HG03095 (cell line): ENCODE data around the gene CXCL14.
"Not testable (repeated sequence)": the region's sequence is repeated elsewhere in the genome, so short reads cannot be mapped to it uniquely, and the experiment has no call there.

Experiments used
- ATAC-seq: cut with Tn5 transposase; IDR thresholded peaks from one replicate; pipeline ENCODE4 v1.9.1; 2021; ENCODE audit warnings: moderate library complexity; ENCODE audit not compliant: unreplicated experiment

The CXCL14 gene

GRCh38 chr5:135545099-135545498 lies 33.7 kb downstream of the CXCL14 start:
- ATAC-seq = no peak

GRCh38 chr5:135543485-135544304 lies 35.1 kb downstream of the CXCL14 start:
- ATAC-seq = no peak

- ATAC-seq = no peak
Measured at GRCh38 chr5:135543001-135543484, 35.7 kb downstream of the CXCL14 start.

- no peak for ATAC-seq
Measured at GRCh38 chr5:135541807-135542502, 36.8 kb downstream of the CXCL14 start.

GRCh38 chr5:135539430-135540005 lies 39.3 kb downstream of the CXCL14 start:
- ATAC-seq = no peak

- ATAC-seq = no peak
Measured at GRCh38 chr5:135538261-135538660, 40.5 kb downstream of the CXCL14 start.

GRCh38 chr5:135537745-135538144 lies 41.0 kb downstream of the CXCL14 start:
- no peak for ATAC-seq

GRCh38 chr5:135537271-135537670 lies 41.5 kb downstream of the CXCL14 start:
- ATAC-seq = no peak

- ATAC-seq = no peak
Measured at GRCh38 chr5:135535820-135536801, 42.7 kb downstream of the CXCL14 start, which contains the start of gene NEUROG1. Gene NEUROG1, minus strand, starts transcription at chr5:135535964. Its CDS starts 274 bp downstream, at chr5:135535690.

GRCh38 chr5:135535420-135535819 lies 43.4 kb downstream of the CXCL14 start:
- ATAC-seq = no peak

- ATAC-seq = no peak
Measured at GRCh38 chr5:135534609-135535419, 44.0 kb downstream of the CXCL14 start.

- ATAC-seq = no peak
Measured at GRCh38 chr5:135533794-135534193, 45.0 kb downstream of the CXCL14 start.

- ATAC-seq = no peak
Measured at GRCh38 chr5:135533334-135533733, 45.5 kb downstream of the CXCL14 start.

GRCh38 chr5:135529576-135529975 lies 49.2 kb downstream of the CXCL14 start:
- ATAC-seq = not testable (repeated sequence)

GRCh38 chr5:135526924-135527323 lies 51.9 kb downstream of the CXCL14 start:
- no peak for ATAC-seq

- no peak for ATAC-seq
Measured at GRCh38 chr5:135521964-135522363, 56.8 kb downstream of the CXCL14 start.
